T-helper 17 cell (primary cell): Measurements from ENCODE around the gene EVX2. TPM values are rescaled to one million over a fixed set of nuclear protein-coding genes. Genes with fewer than 3 reads are reported as not detected.
A peak's percentile ranks its signal among the peaks of the same experiment; 100 is the strongest.

Experiments
- ATAC-seq: fragments of 150-1000 bp; cut with Tn5 transposase; 2 replicates; pipeline ENCODE4 v1.10.0; 2021; ENCODE audit warnings: mild to moderate bottlenecking, moderate library complexity
- DNase-seq, 3 donors: peaks; one replicate each; pipeline versions ENCODE4 v3.0.0 to v3.0.0-alpha.2; 2020 to 2021
- H3K9me3 ChIP-seq: one replicate; pipeline ENCODE4 v1.7.0; 2013; ENCODE audit warnings: low read length, mild to moderate bottlenecking; ENCODE audit not compliant: control insufficient read depth, poor library complexity, severe bottlenecking
- H3K27ac Mint-ChIP-seq: one replicate; pipeline ENCODE4 v1.8.0; 2022; ENCODE audit warnings: mild to moderate bottlenecking, moderate library complexity, mixed read lengths
- H3K27me3 Mint-ChIP-seq: one replicate; pipeline ENCODE4 v1.8.0; 2022; ENCODE audit warnings: mixed read lengths
- H3K36me3 Mint-ChIP-seq: one replicate; pipeline ENCODE4 v1.8.0; 2022; ENCODE audit warnings: low read depth, mixed read lengths
- H3K4me1 Mint-ChIP-seq: one replicate; pipeline ENCODE4 v1.8.0; 2022; ENCODE audit warnings: mild to moderate bottlenecking, mixed read lengths
- H3K4me3 Mint-ChIP-seq: one replicate; pipeline ENCODE4 v1.8.0; 2022; ENCODE audit warnings: mild to moderate bottlenecking, moderate library complexity, mixed read lengths
- total RNA-seq, 4 donors: library from RNA in 2 of 4; stranded (reverse) in 2 of 4; gene quantifications; one replicate each; pipeline ENCODE4 v1.2.3 and lab custom pipeline; 2022 to 2026

The EVX2 gene
- total RNA-seq, 2 donors from 2014 or later, result not detected

DNA sequence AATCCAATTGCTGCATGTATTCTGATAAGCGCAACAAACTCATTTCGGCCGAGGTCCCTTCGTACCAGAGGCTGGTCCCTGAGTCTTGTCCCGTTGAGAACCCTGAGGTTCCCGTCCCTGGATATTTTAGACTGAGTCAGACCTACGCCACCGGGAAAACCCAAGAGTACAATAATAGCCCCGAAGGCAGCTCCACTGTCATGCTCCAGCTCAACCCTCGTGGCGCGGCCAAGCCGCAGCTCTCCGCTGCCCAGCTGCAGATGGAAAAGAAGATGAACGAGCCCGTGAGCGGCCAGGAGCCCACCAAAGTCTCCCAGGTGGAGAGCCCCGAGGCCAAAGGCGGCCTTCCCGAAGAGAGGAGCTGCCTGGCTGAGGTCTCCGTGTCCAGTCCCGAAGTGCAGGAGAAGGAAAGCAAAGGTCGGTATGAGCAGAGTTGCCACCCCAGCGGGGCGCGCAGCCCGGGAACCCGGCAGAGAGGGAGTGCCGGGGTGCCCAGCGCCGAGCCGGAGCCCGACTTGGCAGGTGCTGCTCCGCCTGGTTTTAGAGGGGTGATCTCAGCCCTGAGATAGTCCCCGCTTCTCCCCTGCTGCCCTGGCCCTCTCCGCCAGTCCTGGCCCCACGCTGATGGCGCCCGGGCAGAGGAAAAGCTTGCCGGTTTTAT lies 33.5 kb upstream of the EVX2 start:
- ATAC-seq, result no peak
- Mint-ChIP-seq H3K4me3 (peak overlapping the region; percentile 12), H3K27ac (no peak overlapping the region), H3K27me3 (peaks cover 80% of the 10 kb centered on the region), H3K4me1 (peaks cover 2% of the 10 kb centered on the region), H3K36me3 (peaks cover 4% of the 10 kb centered on the region)
- no peak for DNase-seq
- H3K9me3 ChIP-seq, result no peaks in the 10 kb centered on the region

DNA sequence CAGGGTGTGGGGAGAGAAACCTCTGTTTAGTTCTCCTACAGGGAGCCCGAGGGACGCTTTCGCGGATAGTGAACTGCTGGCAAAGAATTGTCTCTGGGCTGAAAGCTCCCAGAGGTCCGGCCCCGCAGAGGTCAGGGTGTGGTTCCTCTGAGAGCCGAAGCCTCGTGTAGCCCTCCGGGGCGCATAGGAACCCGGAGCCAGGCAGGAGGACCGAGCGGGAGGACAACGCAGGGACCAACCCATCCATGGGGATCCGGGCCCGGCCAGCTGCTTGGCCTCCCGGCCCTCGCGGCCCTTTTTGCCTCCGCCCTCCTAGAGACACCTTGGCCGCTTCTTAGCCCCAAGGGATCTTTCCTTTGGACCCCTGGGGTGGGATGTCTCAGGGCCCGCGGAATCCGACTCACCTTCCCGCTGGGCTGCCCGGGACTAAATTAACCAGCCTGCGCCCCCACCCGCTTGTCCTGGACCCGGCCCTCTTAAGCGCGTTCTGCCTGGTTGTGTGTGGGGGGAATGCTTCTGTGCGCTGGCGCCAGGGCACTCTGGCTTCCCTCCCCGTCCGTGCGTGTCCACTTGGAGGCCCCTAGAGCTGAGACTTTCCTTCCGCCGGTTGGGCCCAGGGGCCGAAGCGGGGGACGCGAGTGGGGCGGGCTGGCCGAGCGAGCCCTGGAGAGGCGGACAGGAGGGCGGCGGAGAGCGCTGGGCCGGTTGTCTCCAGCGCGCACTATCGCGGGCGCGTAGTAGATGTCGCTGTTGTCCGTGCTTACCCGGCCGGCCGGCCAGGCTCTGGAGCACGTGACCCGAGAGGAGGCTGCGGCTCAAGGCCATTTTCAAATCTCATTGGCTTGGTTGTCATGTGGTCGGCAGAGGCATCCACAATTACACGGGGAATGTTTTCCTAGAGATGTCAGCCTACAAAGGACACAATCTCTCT lies 32.4 kb upstream of the EVX2 start, which contains the start of gene HOXD10:
TSS of gene HOXD10 (plus strand) at position 896 of the 931 bp plus-strand sequence. CDS start 56 bp downstream, outside the sequence.
- peaks cover 6% of the 10 kb centered on the region for H3K36me3 Mint-ChIP-seq

DNA sequence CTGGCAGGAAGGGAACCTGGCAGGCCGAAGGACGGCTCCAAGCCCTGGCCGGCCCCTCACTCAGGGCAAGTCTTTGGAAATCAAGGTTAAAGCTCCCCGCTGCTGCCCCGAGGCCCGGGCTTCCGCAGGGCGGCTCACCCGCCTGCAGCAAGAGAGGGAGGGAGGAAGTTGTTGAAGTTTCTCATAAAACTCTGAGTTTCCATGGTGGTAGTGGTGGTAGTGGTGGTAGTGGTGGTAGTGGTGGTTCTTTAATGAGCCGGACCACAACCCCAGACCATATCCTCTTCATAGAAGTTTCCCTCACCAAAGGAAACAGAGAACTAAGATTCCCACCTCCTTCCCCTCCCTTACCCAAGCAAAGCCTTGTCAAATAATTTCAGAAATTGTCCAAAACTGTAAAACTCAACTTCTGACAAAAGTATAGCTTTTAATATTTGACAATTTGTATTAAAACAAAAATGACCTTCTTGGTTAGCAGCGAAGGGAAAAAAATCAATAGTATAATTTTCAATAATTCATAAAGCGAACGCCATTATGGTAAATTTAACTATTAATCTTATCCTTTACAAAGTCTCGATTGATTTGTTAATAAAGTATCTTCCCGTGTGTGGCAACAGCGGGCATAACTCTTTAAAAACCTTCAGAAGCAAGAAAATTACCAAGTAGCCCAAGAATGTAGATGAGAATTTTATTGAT lies 31.3 kb upstream of the EVX2 start:
- H3K9me3 ChIP-seq, result no peaks in the 10 kb centered on the region
- peaks cover 6% of the 10 kb centered on the region for H3K36me3 Mint-ChIP-seq

More for the DNA sequence above, 32.4 kb upstream of the EVX2 start, which contains the start of gene HOXD10:
- DNase-seq (no peak), ATAC-seq (no peak)
- Mint-ChIP-seq H3K4me1 (peaks cover 2% of the 10 kb centered on the region), H3K4me3 (peak within 1 kb of the TSS; percentile 12), H3K27ac (no peak within 1 kb of the TSS), H3K27me3 (peaks cover 86% of the 10 kb centered on the region)
- H3K9me3 ChIP-seq, result no peaks in the 10 kb centered on the region

DNA sequence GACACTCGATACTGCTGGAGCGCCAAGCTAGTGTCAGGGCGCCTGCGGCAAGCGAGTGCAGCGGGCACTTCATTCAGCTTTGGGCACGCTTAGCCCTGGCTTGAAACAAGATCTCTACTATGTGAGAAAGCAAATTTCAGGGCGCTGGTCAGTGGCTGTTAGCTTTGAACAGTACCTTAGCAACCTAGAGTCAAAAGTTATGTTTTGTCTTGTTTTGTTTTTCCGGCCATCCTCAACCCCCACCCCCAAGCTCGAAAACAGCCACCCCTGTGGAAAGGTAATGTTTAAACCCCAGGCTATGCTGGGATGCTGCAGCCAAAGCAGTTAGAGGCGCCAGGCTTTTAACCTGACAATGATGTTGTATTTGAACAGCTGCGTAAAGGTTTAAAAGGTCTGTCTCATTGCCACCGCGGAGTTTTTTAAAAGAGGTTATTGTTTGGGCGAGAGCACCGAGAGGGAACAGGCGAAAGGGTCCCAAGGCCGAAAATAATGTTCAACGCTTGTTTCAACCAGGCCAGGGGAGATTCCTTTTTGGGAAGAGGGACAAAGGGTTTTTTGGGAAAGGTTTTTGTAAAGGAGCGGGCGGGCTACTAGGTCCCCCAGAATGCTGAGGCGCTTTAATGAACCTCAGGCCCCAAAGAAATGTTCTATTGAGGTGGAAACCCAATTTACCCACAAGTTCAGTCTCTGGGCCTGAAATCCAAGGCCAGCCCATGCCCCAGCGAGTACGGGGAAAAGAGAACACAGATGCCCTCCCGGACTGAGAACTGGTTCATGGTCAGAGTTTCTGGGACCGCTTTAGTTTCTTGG lies 30.6 kb upstream of the EVX2 start:
- DNase-seq (no peak), ATAC-seq (no peak)
- Mint-ChIP-seq H3K4me3 (no peak overlapping the region), H3K4me1 (peaks cover 2% of the 10 kb centered on the region), H3K27ac (peak overlapping the region; percentile 83), H3K27me3 (peaks cover 87% of the 10 kb centered on the region), H3K36me3 (peaks cover 4% of the 10 kb centered on the region)
- H3K9me3 ChIP-seq, result no peaks in the 10 kb centered on the region

More for the DNA sequence above, 31.3 kb upstream of the EVX2 start:
- peaks cover 86% of the 10 kb centered on the region for H3K27me3 Mint-ChIP-seq
- H3K4me3 Mint-ChIP-seq, result no peak overlapping the region
- peaks cover 2% of the 10 kb centered on the region for H3K4me1 Mint-ChIP-seq
- ATAC-seq (no peak), DNase-seq (no peak)
- H3K27ac Mint-ChIP-seq, result peak overlapping the region; percentile 83

DNA sequence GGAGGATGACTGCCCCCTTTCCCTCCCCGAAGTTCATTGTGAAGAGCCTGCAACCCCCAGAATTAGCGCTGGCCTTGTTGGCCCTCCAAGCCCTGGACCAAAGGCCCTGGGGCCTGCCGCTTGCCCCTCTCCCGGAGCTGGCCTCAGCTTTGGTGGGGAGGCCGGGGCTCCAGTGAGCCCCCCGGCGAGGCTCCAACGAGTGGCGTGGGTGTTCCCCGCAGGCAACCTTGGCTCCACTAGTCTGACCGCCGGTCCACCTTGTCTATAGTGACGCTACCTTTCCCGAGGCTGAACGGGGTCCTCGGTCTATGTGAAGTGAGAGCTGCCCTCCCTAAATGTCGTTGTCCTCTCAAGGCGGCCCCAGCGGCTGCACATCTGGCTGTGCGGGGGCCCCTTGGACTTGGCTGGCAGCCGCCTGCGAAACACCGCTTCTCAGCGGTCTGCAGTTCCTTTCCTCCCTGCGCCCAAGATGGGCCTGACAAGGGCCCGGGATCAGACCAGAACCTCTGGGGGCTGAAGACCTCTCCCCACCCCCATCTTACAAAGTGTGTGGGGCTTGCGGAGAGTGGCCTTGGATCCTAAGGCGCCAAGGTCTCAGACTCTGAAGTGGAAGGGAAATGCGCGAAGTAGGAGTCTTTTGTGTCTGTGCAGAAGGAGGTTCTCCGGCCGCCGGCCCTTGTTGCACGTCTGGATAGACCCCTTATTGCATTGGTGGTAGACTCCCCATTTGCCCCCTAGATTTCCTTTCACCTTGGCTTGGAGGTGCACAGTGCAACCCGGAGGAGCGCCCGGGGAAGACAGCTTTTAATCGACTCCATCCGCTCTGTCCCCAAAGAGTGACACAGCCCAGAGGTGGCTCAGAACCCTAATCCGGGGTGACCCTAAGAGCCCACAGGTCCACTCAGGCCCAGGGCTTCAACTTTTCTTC lies 28.9 kb upstream of the EVX2 start:
- ATAC-seq (no peak), DNase-seq (no peak)
- Mint-ChIP-seq H3K27ac (peak overlapping the region; percentile 83), H3K4me1 (no peaks in the 10 kb centered on the region), H3K27me3 (peaks cover 80% of the 10 kb centered on the region), H3K4me3 (peak overlapping the region; percentile 36), H3K36me3 (peaks cover 4% of the 10 kb centered on the region)
- H3K9me3 ChIP-seq, result no peaks in the 10 kb centered on the region

DNA sequence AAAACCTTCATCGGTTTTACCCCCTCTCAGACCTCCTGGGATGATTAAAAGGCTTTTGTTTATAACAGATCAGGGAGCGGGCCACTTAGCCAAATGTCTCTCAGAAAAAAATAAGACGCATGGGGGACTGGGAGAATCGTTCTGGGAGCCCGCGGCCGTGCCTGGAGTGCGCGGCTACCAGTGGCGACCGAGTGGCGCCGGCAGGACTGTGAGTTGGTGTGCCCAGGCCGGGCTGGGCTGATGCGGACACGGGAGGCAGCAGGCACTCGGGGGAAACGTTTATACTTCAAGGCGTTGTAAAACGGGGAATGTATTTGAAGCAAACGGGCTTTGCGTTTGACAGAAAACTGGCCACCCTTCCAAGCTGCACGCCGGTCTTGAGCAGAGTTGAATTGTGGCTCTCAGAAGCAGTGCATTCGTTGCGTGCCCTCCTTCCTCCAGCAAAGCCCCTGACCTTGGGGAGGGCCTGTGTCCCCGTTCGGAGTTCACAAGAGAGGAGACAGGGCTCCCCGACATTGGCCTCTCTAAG lies 28.1 kb upstream of the EVX2 start:
- H3K9me3 ChIP-seq, result no peaks in the 10 kb centered on the region
- no peak for DNase-seq
- no peak for ATAC-seq
- Mint-ChIP-seq H3K4me3 (no peak overlapping the region), H3K36me3 (peaks cover 4% of the 10 kb centered on the region), H3K27ac (peak overlapping the region; percentile 83), H3K27me3 (peaks cover 74% of the 10 kb centered on the region), H3K4me1 (no peaks in the 10 kb centered on the region)

DNA sequence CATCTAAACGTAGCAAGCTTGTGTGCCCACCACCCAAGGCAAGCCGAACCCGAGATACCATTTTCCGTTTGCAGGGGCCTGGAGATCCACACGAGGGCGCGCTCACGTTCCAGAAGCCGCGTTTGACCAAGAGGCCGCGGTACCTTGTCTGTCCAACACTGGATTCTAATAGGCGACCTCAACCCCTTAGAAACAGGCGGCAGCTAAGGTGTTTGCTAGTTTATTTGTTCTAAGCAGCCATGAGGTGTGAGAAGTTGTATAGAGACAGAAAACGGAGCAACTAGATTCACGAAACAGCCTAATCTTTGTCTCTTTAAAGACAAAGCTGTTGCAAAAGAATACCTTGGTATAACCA lies 27.5 kb upstream of the EVX2 start:
- Mint-ChIP-seq H3K4me3 (peak overlapping the region; percentile 12), H3K36me3 (peaks cover 4% of the 10 kb centered on the region), H3K27me3 (peaks cover 71% of the 10 kb centered on the region), H3K4me1 (peaks cover 2% of the 10 kb centered on the region), H3K27ac (peak overlapping the region; percentile 83)
- ATAC-seq, result no peak
- no peak for DNase-seq
- H3K9me3 ChIP-seq, result no peaks in the 10 kb centered on the region

DNA sequence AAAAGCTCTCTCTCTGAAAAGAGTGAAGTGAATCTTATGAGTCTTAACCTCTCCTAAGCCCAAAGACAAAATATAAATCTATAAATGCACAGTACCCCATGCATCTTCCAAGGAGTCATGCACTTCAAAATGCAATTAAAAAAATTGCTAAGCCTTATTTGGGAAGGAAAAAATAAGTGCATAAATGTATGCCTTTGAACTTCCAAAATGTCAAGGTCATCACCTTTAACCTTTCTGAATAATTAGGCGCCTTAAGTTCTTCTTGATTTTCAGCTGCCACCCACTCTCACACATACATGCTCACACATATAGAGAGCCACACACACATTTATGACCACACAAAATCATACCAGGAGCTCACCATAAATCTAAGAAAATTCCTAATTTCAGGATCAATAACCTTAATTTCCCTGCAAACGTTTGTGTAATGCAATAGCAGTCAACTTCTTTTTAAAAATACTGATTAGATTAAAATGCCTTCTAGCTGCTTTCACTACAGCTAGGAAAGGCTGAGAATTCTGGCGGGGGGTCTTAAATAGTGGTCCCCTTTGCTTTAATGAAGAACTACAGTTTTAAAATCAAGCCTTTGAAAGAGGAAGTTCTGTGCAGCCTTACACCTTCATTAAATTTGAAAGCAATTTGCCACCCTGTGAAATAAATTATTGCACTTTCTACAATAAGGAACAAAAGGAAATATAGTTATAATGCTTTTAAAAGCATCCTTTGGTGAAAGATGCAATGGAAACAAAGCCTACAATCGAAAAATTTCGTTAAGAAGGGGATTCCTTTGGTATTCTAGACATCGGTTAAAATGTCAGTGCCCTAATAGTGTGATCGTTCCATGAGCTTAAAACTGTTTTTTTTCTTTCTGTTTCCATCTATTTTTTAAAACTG lies 26.9 kb upstream of the EVX2 start:
- peaks cover 7% of the 10 kb centered on the region for H3K4me1 Mint-ChIP-seq
- H3K27me3 Mint-ChIP-seq, result peaks cover 74% of the 10 kb centered on the region
- H3K4me3 Mint-ChIP-seq, result no peak overlapping the region
- H3K36me3 Mint-ChIP-seq, result peaks cover 6% of the 10 kb centered on the region
- peak overlapping the region; percentile 83 for H3K27ac Mint-ChIP-seq
- DNase-seq (no peak), ATAC-seq (no peak)
- H3K9me3 ChIP-seq, result no peaks in the 10 kb centered on the region

DNA sequence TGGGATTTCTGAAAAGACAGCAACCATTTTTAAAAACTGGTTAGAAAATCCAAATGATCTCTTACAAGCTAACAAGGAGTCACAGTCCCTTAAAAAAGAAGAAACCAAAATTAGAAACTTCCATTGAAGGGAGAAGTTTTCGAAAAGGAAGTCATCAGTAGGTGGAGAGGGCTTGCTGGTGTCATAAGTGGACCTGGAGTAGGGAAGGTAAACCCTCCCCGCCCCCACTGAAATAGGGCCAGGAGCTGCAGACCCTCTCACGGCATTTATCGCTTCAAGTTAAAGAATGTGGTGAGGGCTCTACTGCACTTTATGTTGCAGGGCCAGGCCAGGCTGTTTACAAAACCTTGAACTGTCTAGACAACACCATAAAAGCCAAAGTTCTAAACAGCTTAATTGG lies 26.2 kb upstream of the EVX2 start:
- peaks cover 82% of the 10 kb centered on the region for H3K27me3 Mint-ChIP-seq
- H3K36me3 Mint-ChIP-seq, result peaks cover 6% of the 10 kb centered on the region
- peak overlapping the region; percentile 77 for H3K27ac Mint-ChIP-seq
- DNase-seq (no peak), ATAC-seq (no peak)
- no peaks in the 10 kb centered on the region for H3K9me3 ChIP-seq
- peaks cover 9% of the 10 kb centered on the region for H3K4me1 Mint-ChIP-seq
- H3K4me3 Mint-ChIP-seq, result no peak overlapping the region

DNA sequence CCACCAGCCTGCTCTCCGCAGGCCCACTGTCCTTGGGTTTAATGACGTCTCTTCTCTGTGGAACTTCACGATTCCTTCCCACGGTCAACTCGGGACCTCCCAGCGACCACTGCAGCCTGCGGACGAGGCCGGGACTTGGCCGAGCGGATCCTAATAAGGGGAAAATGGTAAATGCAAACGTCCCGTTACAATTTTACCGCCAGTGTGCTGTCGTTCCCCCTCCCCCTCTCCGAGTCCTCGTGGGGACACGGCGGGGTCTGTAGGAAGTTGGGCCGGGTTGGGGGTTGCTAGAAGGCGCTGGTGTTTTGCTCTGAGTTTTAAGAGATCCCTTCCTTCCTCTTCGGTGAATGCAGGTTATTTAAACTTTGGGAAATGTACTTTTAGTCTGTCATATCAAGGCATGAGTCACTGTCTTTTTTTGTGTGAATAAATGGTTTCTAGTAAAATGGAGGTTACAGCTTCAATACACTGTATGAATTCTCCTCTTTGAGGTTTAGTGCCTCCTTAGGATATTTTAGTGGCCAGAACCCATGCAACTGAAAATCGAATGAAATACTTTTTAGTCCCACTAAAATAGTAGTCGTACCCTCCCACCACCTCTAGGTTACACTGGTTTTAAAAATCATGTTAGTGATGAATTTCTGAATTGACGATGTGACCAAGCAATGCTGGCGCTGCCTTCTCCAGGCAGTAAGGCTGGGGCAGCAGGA lies 25.6 kb upstream of the EVX2 start:
- Mint-ChIP-seq H3K27me3 (peaks cover 82% of the 10 kb centered on the region), H3K27ac (peak overlapping the region; percentile 77), H3K4me3 (peak overlapping the region; percentile 47), H3K36me3 (peaks cover 6% of the 10 kb centered on the region), H3K4me1 (peaks cover 10% of the 10 kb centered on the region)
- peaks cover under 1% of the 10 kb centered on the region for H3K9me3 ChIP-seq
- ATAC-seq, result no peak
- no peak for DNase-seq
